ENCODE data around the gene NT5DC3. TPM values are rescaled to one million over a fixed set of nuclear protein-coding genes. Genes with fewer than 3 reads are reported as not detected.

NT5DC3 gene
- total RNA-seq, 1 donor from 2014 or later: 5.2 TPM

DNA sequence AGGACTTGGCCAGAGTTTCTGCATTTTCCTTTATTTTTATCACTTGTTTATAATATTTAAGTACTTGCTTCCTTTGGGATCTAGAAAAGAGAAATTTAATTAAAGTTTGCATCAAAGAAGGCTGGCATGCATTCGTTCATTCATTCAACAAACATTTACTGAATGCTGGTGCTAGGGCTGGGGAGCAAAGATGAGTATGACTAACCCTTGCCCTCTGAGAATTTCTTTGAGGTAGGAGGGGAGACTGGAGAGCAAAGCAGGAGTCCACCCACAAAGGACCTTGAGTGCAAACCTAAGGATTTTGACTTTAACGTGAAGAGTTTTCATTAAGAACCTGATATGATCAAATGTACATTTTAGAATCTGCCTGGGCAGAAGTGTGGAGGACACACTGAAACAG is 16.1 kb upstream of the NT5DC3 start:
- Histone ChIP-seq H3K36me3 (no peaks in the 10 kb centered on the region), H3K27ac (peak overlapping the region; percentile 86), H3K9me3 (no peaks in the 10 kb centered on the region), H3K27me3 (no peaks in the 10 kb centered on the region), H3K4me3 (no peak overlapping the region), H3K4me1 (peaks cover 28% of the 10 kb centered on the region)
- intact Hi-C loops (cut with DNase I): no loop called here
- TF ChIP-seq POLR2AphosphoS5 (IDR thresholded peaks at IDR 0.05; ENCODE audit: insufficient read depth in 1 of 2, low read depth in 1 of 2): no peak
- TF ChIP-seq, protein P1, sequence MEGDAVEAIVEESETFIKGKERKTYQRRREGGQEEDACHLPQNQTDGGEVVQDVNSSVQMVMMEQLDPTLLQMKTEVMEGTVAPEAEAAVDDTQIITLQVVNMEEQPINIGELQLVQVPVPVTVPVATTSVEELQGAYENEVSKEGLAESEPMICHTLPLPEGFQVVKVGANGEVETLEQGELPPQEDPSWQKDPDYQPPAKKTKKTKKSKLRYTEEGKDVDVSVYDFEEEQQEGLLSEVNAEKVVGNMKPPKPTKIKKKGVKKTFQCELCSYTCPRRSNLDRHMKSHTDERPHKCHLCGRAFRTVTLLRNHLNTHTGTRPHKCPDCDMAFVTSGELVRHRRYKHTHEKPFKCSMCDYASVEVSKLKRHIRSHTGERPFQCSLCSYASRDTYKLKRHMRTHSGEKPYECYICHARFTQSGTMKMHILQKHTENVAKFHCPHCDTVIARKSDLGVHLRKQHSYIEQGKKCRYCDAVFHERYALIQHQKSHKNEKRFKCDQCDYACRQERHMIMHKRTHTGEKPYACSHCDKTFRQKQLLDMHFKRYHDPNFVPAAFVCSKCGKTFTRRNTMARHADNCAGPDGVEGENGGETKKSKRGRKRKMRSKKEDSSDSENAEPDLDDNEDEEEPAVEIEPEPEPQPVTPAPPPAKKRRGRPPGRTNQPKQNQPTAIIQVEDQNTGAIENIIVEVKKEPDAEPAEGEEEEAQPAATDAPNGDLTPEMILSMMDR (IDR thresholded peaks at IDR 0.05): no peak
- TF ChIP-seq POLR2A (IDR thresholded peaks at IDR 0.05): no peak
- no peak for DNase-seq (ENCODE audit: extremely low spot score in 2 of 2)

GRCh38 chr12:103855896-103856657 is 15.0 kb upstream of the NT5DC3 start:
- TF ChIP-seq, protein P1 (IDR thresholded peaks at IDR 0.05): no peak
- TF ChIP-seq POLR2AphosphoS5 (IDR thresholded peaks at IDR 0.05; ENCODE audit: insufficient read depth in 1 of 2, low read depth in 1 of 2): no peak
- intact Hi-C loops (cut with DNase I): no loop called here
- no peak for DNase-seq (ENCODE audit: extremely low spot score in 2 of 2)
- Histone ChIP-seq H3K27ac (peak overlapping the region; percentile 25), H3K9me3 (no peaks in the 10 kb centered on the region), H3K27me3 (no peaks in the 10 kb centered on the region), H3K4me1 (peaks cover 27% of the 10 kb centered on the region), H3K36me3 (no peaks in the 10 kb centered on the region), H3K4me3 (no peak overlapping the region)

DNA sequence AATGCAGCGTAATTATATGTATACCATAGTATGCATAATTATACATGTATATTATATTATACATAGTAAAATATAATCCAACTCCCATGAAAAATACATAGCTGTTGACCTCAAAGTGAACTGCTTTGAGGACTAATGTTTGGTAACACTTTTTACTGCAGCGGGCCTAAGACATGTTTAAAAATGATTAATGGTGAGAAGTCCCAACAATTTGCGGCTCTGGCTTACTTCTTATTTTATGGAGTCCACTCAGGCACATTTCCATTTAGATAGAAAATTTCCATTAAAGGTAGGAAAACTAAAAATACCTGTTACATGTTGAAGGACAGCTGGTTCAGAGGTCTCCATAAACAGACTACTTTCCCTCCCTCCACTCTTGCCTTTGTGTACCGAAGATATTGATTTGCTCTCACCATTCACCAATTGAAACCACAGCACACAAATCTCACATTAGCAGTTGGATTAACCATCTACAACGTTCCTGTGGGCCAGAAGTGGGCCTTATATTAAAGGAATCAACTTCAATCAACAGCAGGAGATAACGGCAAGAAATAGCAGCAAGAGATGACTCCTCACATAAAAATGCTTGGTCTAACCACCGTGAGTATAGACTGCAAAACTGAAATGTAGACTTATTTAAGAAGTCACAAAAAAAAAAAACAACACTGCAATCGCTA is 14.1 kb upstream of the NT5DC3 start:
- H3K4me1 ChIP-seq: peaks cover 18% of the 10 kb centered on the region
- H3K27me3 ChIP-seq: no peaks in the 10 kb centered on the region
- intact Hi-C loops (cut with DNase I): no loop called here
- H3K9me3 ChIP-seq: no peaks in the 10 kb centered on the region
- H3K4me3 ChIP-seq: no peak overlapping the region
- peak overlapping the region; percentile 25 for H3K27ac ChIP-seq
- no peak for DNase-seq (ENCODE audit: extremely low spot score in 2 of 2)
- no peaks in the 10 kb centered on the region for H3K36me3 ChIP-seq
- TF ChIP-seq POLR2A (IDR thresholded peaks at IDR 0.05) (no peak), POLR2AphosphoS5 (IDR thresholded peaks at IDR 0.05; ENCODE audit: insufficient read depth in 1 of 2, low read depth in 1 of 2) (no peak)
- TF ChIP-seq, protein P1 (IDR thresholded peaks at IDR 0.05): no peak

- H3K9me3 ChIP-seq: no peaks in the 10 kb centered on the region
- H3K36me3 ChIP-seq: no peaks in the 10 kb centered on the region
- no peak overlapping the region for H3K27ac ChIP-seq
- TF ChIP-seq POLR2AphosphoS5 (IDR thresholded peaks at IDR 0.05; ENCODE audit: insufficient read depth in 1 of 2, low read depth in 1 of 2) (no peak), POLR2A (IDR thresholded peaks at IDR 0.05) (no peak)
- TF ChIP-seq, protein P1 (IDR thresholded peaks at IDR 0.05): no peak
- no peak for DNase-seq (ENCODE audit: extremely low spot score in 2 of 2)
- H3K27me3 ChIP-seq: no peaks in the 10 kb centered on the region
- intact Hi-C loops (cut with DNase I): no loop called here
- H3K4me1 ChIP-seq: peaks cover 11% of the 10 kb centered on the region
- H3K4me3 ChIP-seq: no peak overlapping the region
These were observed 13.4 kb upstream of the NT5DC3 start for GRCh38 chr12:103854372-103854973.
